WTC11 (cell line): ENCODE measurements around the gene PRKCZ.

Experiments
- ELF4 ChIP-seq: sonication (generic); formaldehyde crosslinking; IDR thresholded peaks from 2 replicates; pipeline ENCODE4 v1.8.1; 2022; ENCODE audit warnings: low read depth, mild to moderate bottlenecking, moderate library complexity, missing genetic modification reagents
- JUN ChIP-seq: sonication (generic); formaldehyde crosslinking; IDR thresholded peaks from 2 replicates; pipeline ENCODE4 v1.8.0; 2023; ENCODE audit warnings: mild to moderate bottlenecking, missing genetic modification reagents
- ZNF317 ChIP-seq: sonication (generic); formaldehyde crosslinking; IDR thresholded peaks from 2 replicates; pipeline ENCODE4 v1.8.1; 2023; ENCODE audit warnings: low read depth, mild to moderate bottlenecking, moderate library complexity, missing genetic modification reagents, borderline replicate concordance

- TF ChIP-seq ELF4 (CRISPR knock-in tag): no peak
- no peak for TF ChIP-seq JUN
- TF ChIP-seq ZNF317 (CRISPR knock-in tag): no peak
These were observed 136.0 kb downstream of the PRKCZ start for GRCh38 chr1:2185880-2186855.
